NCI-H1048 (cell line): ENCODE measurements around the gene TMEM232.
"Not testable (repeated sequence)": the region's sequence is repeated elsewhere in the genome, so short reads cannot be mapped to it uniquely, and the experiment has no call there.

Experiments used
- DNase-seq: peaks from one replicate; lab custom pipeline; 2025; lab: John Stamatoyannopoulos, UW

The TMEM232 gene

GRCh38 chr5:110625376-110625999 is 101.0 kb downstream of the TMEM232 start:
- DNase-seq, result peak; percentile 2

- DNase-seq, result no peak
Observed at GRCh38 chr5:110623874-110624273, 102.6 kb downstream of the TMEM232 start.

- DNase-seq, result no peak
Observed at GRCh38 chr5:110618941-110619340, 107.5 kb downstream of the TMEM232 start.

GRCh38 chr5:110616009-110616408 is 110.5 kb downstream of the TMEM232 start:
- no peak for DNase-seq

- DNase-seq, result no peak
Observed at GRCh38 chr5:110612794-110613247, 113.7 kb downstream of the TMEM232 start.

GRCh38 chr5:110611817-110612216 is 114.7 kb downstream of the TMEM232 start:
- no peak for DNase-seq

- no peak for DNase-seq
Observed at GRCh38 chr5:110594866-110595265, 131.6 kb downstream of the TMEM232 start.

GRCh38 chr5:110590187-110590586 is 136.3 kb downstream of the TMEM232 start:
- DNase-seq, result no peak

GRCh38 chr5:110588286-110588980 is 138.0 kb downstream of the TMEM232 start:
- DNase-seq, result peak; percentile 21

- DNase-seq, result no peak
Observed at GRCh38 chr5:110580625-110581024, 145.8 kb downstream of the TMEM232 start.

- no peak for DNase-seq
Observed at GRCh38 chr5:110572729-110573128, 153.7 kb downstream of the TMEM232 start.

- no peak for DNase-seq
Observed at GRCh38 chr5:110562191-110562590, 164.3 kb downstream of the TMEM232 start.

- DNase-seq, result no peak
Observed at GRCh38 chr5:110561510-110561909, 165.0 kb downstream of the TMEM232 start.

- no peak for DNase-seq
Observed at GRCh38 chr5:110549301-110549700, 177.2 kb downstream of the TMEM232 start.

- DNase-seq, result no peak
Observed at GRCh38 chr5:110548171-110548570, 178.3 kb downstream of the TMEM232 start.

- no peak for DNase-seq
Observed at GRCh38 chr5:110547495-110547894, 179.0 kb downstream of the TMEM232 start.

GRCh38 chr5:110545716-110546115 is 180.8 kb downstream of the TMEM232 start:
- DNase-seq, result no peak

GRCh38 chr5:110544603-110545002 is 181.9 kb downstream of the TMEM232 start:
- no peak for DNase-seq

GRCh38 chr5:110542949-110543348 is 183.5 kb downstream of the TMEM232 start:
- DNase-seq, result no peak

- no peak for DNase-seq
Observed at GRCh38 chr5:110536120-110537115, 190.1 kb downstream of the TMEM232 start.

GRCh38 chr5:110535146-110535545 is 191.3 kb downstream of the TMEM232 start:
- not testable (repeated sequence) for DNase-seq

GRCh38 chr5:110525762-110526161 is 200.7 kb downstream of the TMEM232 start:
- DNase-seq, result no peak
